HEK293 (cell line): Measurements from ENCODE around the gene CHD5.
A peak's percentile ranks its signal among the peaks of the same experiment; 100 is the strongest.

Experiments used
- CTCF ChIA-PET: fragments of 350-600 bp; formaldehyde crosslinking; extraction: SDS; loops from one replicate; lab custom pipeline; 2021; ENCODE audit warnings: antibody characterized with exemption; lab: Yijun Ruan, JAX
- POLR2A ChIA-PET: fragments of 300-600 bp; formaldehyde crosslinking; extraction: SDS; loops from one replicate; lab custom pipeline; 2020; ENCODE audit warnings: antibody characterized with exemption, inconsistent platforms; lab: Yijun Ruan, JAX
- H3K27ac ChIP-seq: fragments of 200-500 bp; sonication (Bioruptor generic); 2 replicates; pipeline ENCODE4 v1.5.1; 2014; ENCODE audit warnings: low read depth, low read length, control low read depth, inconsistent platforms; ENCODE audit errors: extremely low read depth
- H3K36me3 ChIP-seq, 2 experiments: fragments of 200-500 bp in 1 of 2; sonication (Bioruptor generic) in 1 of 2; 1 replicate in 1 of 2; 2 replicates in 1 of 2; pipeline ENCODE4 v1.5.1; 2014 to 2017; ENCODE audit warnings: inconsistent platforms in 2 of 2, low read length in 2 of 2; ENCODE audit not compliant: control insufficient read depth in 2 of 2, insufficient read depth in 1 of 2
- H3K4me1 ChIP-seq: fragments of 200-500 bp; sonication (Bioruptor generic); 2 replicates; pipeline ENCODE4 v1.5.1; 2014; ENCODE audit warnings: mild to moderate bottlenecking, low read length, inconsistent platforms; ENCODE audit not compliant: control insufficient read depth, insufficient read depth
- H3K4me3 ChIP-seq: 2 replicates; pipeline ENCODE4 v1.5.1; 2011; ENCODE audit warnings: low read depth, mild to moderate bottlenecking, control low read depth, low read length, moderate library complexity
- H3K9me3 ChIP-seq: fragments of 200-500 bp; sonication (Bioruptor generic); 2 replicates; pipeline ENCODE4 v1.5.1; 2014; ENCODE audit warnings: low read depth, low read length, inconsistent platforms; ENCODE audit not compliant: control insufficient read depth, insufficient read depth
- CTCF ChIP-seq: fragments of 450-650 bp; formaldehyde crosslinking; IDR thresholded peaks from 2 replicates; pipeline ENCODE4 v1.5.1; 2016; ENCODE audit warnings: missing biosample characterization, missing genetic modification characterization
- GLIS1 ChIP-seq: fragments of 450-650 bp; formaldehyde crosslinking; IDR thresholded peaks from 2 replicates; pipeline ENCODE4 v1.5.1; 2016; ENCODE audit warnings: missing biosample characterization, missing genetic modification characterization
- MYNN ChIP-seq: fragments of 450-650 bp; formaldehyde crosslinking; IDR thresholded peaks from 2 replicates; pipeline ENCODE4 v1.5.1; 2016; ENCODE audit warnings: missing biosample characterization, missing genetic modification characterization, borderline replicate concordance
- OSR2 ChIP-seq: fragments of 450-650 bp; formaldehyde crosslinking; IDR thresholded peaks from 2 replicates; pipeline ENCODE4 v1.5.1; 2016; ENCODE audit warnings: missing biosample characterization, missing genetic modification characterization
- ZBTB20 ChIP-seq: fragments of 450-650 bp; formaldehyde crosslinking; IDR thresholded peaks from 2 replicates; pipeline ENCODE4 v1.5.1; 2016; ENCODE audit warnings: missing biosample characterization, missing genetic modification characterization
- ZBTB8A ChIP-seq: fragments of 450-650 bp; formaldehyde crosslinking; IDR thresholded peaks from 2 replicates; pipeline ENCODE4 v1.5.1; 2016; ENCODE audit warnings: missing biosample characterization, missing genetic modification characterization
- ZEB2 ChIP-seq: fragments of 450-650 bp; formaldehyde crosslinking; IDR thresholded peaks from 2 replicates; pipeline ENCODE4 v1.5.1; 2016; ENCODE audit warnings: missing biosample characterization, missing genetic modification characterization
- ZIC2 ChIP-seq: fragments of 450-650 bp; formaldehyde crosslinking; IDR thresholded peaks from 2 replicates; pipeline ENCODE4 v1.5.1; 2016; ENCODE audit warnings: missing biosample characterization, missing genetic modification characterization
- ZNF132 ChIP-seq: fragments of 450-650 bp; formaldehyde crosslinking; IDR thresholded peaks from 2 replicates; pipeline ENCODE4 v1.5.1; 2017; ENCODE audit warnings: missing biosample characterization, missing genetic modification characterization, borderline replicate concordance
- ZNF174 ChIP-seq: fragments of 450-650 bp; formaldehyde crosslinking; IDR thresholded peaks from 2 replicates; pipeline ENCODE4 v1.5.0; 2017; ENCODE audit warnings: missing biosample characterization, mild to moderate bottlenecking, missing genetic modification characterization
- ZNF324 ChIP-seq: fragments of 450-650 bp; formaldehyde crosslinking; IDR thresholded peaks from 2 replicates; pipeline ENCODE4 v1.5.1; 2016; ENCODE audit warnings: missing biosample characterization, missing genetic modification characterization
- ZNF341 ChIP-seq: fragments of 450-650 bp; formaldehyde crosslinking; IDR thresholded peaks from 2 replicates; pipeline ENCODE4; 2016; ENCODE audit warnings: low read depth, missing biosample characterization, missing genetic modification characterization
- ZNF404 ChIP-seq: fragments of 450-650 bp; formaldehyde crosslinking; IDR thresholded peaks from 2 replicates; pipeline ENCODE4 v1.5.1; 2017; ENCODE audit warnings: missing biosample characterization, missing genetic modification characterization
- ZNF488 ChIP-seq: fragments of 450-650 bp; formaldehyde crosslinking; IDR thresholded peaks from 2 replicates; pipeline ENCODE4 v1.5.1; 2016; ENCODE audit warnings: missing biosample characterization, missing genetic modification characterization
- ZNF549 ChIP-seq: fragments of 450-650 bp; IDR thresholded peaks from 2 replicates; pipeline ENCODE4 v1.5.1; 2018; ENCODE audit warnings: missing biosample characterization, missing genetic modification characterization, mild to moderate bottlenecking, inconsistent platforms, moderate library complexity
- ZNF600 ChIP-seq: fragments of 450-650 bp; formaldehyde crosslinking; IDR thresholded peaks from 2 replicates; pipeline ENCODE4 v1.5.1; 2016; ENCODE audit warnings: missing biosample characterization, missing genetic modification characterization
- ZNF645 ChIP-seq: fragments of 450-650 bp; formaldehyde crosslinking; IDR thresholded peaks from 2 replicates; pipeline ENCODE4; 2016; ENCODE audit warnings: missing biosample characterization, missing genetic modification characterization
- ZNF692 ChIP-seq: fragments of 450-650 bp; formaldehyde crosslinking; IDR thresholded peaks from 2 replicates; pipeline ENCODE4 v1.5.1; 2016; ENCODE audit warnings: missing biosample characterization, missing genetic modification characterization
- ZNF701 ChIP-seq: fragments of 450-650 bp; formaldehyde crosslinking; IDR thresholded peaks from 2 replicates; pipeline ENCODE4 v1.5.1; 2016; ENCODE audit warnings: missing biosample characterization, missing genetic modification characterization
- ZNF785 ChIP-seq: fragments of 450-650 bp; formaldehyde crosslinking; IDR thresholded peaks from 2 replicates; pipeline ENCODE4 v1.5.1; 2016; ENCODE audit warnings: missing biosample characterization, missing genetic modification characterization
- ZNF837 ChIP-seq: fragments of 450-650 bp; formaldehyde crosslinking; IDR thresholded peaks from 2 replicates; pipeline ENCODE4 v1.5.1; 2016; ENCODE audit warnings: missing biosample characterization, missing genetic modification characterization
- TF ChIP-seq, protein P1 (sequence below): fragments of 450-650 bp; formaldehyde crosslinking; IDR thresholded peaks from 2 replicates; pipeline ENCODE4 v1.5.1; 2016; ENCODE audit warnings: missing biosample characterization, missing genetic modification characterization
- TF ChIP-seq, protein P2 (sequence below): fragments of 450-650 bp; formaldehyde crosslinking; IDR thresholded peaks from 2 replicates; pipeline ENCODE4 v1.5.1; 2016; ENCODE audit warnings: missing biosample characterization, missing genetic modification characterization

The CHD5 gene

GRCh38 chr1:6184083-6184783 is 4.1 kb upstream of the CHD5 start:
- ChIA-PET POLR2A (no interaction called here), CTCF (interaction anchor here (0.7 to 3.0 kb wide), 5 partner anchors 14 to 131 kb away, joined by 4 to 12 read pairs (median 7); partner anchors contain the start of gene RPL22)
- no peak overlapping the region for H3K27ac ChIP-seq
- H3K36me3 ChIP-seq, result peaks cover 12 to 49% of the 10 kb centered on the region in 2 experiments; a peak in 2 of 3 replicates
- no peaks in the 10 kb centered on the region for H3K9me3 ChIP-seq
- no peak overlapping the region for H3K4me3 ChIP-seq
- no peaks in the 10 kb centered on the region for H3K4me1 ChIP-seq
- TF ChIP-seq GLIS1 (tag by site-specific recombination), result no peak
- TF ChIP-seq ZNF692 (tag by site-specific recombination), result no peak
- TF ChIP-seq, protein P1, sequence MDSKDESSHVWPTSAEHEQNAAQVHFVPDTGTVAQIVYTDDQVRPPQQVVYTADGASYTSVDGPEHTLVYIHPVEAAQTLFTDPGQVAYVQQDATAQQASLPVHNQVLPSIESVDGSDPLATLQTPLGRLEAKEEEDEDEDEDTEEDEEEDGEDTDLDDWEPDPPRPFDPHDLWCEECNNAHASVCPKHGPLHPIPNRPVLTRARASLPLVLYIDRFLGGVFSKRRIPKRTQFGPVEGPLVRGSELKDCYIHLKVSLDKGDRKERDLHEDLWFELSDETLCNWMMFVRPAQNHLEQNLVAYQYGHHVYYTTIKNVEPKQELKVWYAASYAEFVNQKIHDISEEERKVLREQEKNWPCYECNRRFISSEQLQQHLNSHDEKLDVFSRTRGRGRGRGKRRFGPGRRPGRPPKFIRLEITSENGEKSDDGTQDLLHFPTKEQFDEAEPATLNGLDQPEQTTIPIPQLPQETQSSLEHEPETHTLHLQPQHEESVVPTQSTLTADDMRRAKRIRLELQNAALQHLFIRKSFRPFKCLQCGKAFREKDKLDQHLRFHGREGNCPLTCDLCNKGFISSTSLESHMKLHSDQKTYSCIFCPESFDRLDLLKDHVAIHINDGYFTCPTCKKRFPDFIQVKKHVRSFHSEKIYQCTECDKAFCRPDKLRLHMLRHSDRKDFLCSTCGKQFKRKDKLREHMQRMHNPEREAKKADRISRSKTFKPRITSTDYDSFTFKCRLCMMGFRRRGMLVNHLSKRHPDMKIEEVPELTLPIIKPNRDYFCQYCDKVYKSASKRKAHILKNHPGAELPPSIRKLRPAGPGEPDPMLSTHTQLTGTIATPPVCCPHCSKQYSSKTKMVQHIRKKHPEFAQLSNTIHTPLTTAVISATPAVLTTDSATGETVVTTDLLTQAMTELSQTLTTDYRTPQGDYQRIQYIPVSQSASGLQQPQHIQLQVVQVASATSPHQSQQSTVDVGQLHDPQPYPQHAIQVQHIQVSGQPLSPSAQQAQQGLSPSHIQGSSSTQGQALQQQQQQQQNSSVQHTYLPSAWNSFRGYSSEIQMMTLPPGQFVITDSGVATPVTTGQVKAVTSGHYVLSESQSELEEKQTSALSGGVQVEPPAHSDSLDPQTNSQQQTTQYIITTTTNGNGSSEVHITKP (tag by site-specific recombination), result 0 out of 2 replicates have a peak, but pooled peaks have one; percentile 34
- no peak for TF ChIP-seq ZNF837 (tag by site-specific recombination)
- peak; percentile 72 for TF ChIP-seq ZNF600 (tag by site-specific recombination)
- no peak for TF ChIP-seq MYNN (tag by site-specific recombination)
- no peak for TF ChIP-seq ZNF488 (tag by site-specific recombination)
- TF ChIP-seq, all 188 proteins: peak for 2

DNA sequence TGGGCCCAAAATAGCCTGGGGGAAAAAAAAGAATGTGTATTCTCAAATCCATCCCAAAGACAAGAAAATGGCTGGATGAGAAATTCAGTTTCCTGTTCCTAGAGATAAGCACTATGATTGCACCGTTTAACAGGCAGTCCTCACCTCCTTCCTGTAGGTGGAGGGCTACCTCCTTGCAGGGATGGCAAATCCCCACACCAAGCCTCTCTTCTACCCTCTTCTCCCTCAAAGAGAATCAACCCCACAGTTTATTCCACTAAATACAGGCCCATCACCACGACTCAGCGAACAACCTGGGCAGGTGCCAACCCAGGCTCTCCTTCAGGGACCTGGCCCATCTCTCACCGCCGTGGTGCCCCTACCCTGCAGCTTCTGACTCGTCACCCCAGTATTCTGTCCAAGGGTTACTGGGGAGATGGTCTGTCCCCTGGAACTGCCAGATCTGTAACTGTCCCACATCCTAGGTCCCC is 3.4 kb upstream of the CHD5 start:
- CTCF ChIA-PET, result interaction anchor here (0.6 to 3.0 kb wide), 5 partner anchors 15 to 189 kb away, joined by 3 to 12 read pairs (median 4); partner anchors contain the start of gene RPL22
- no peaks in the 10 kb centered on the region for H3K4me1 ChIP-seq
- POLR2A ChIA-PET, result interaction anchor here (1.6 kb wide), 1 partner anchor 19 kb away, joined by 4 read pairs; no protein-coding TSS in a partner anchor
- H3K36me3 ChIP-seq, result peaks cover 7 to 42% of the 10 kb centered on the region in 2 experiments; a peak in 2 of 3 replicates
- no peak overlapping the region for H3K27ac ChIP-seq
- no peak overlapping the region for H3K4me3 ChIP-seq
- H3K9me3 ChIP-seq, result no peaks in the 10 kb centered on the region
- peak; percentile 90 for TF ChIP-seq ZBTB20 (tag by site-specific recombination)
- TF ChIP-seq ZNF404, result no peak
- no peak for TF ChIP-seq ZIC2 (tag by site-specific recombination)
- no peak for TF ChIP-seq ZNF132 (tag by site-specific recombination)
- TF ChIP-seq ZBTB8A (tag by site-specific recombination), result 0 out of 2 replicates have a peak, but pooled peaks have one; percentile 14
- TF ChIP-seq ZNF324 (tag by site-specific recombination), result no peak
- TF ChIP-seq ZEB2, result no peak
- TF ChIP-seq, protein P2, sequence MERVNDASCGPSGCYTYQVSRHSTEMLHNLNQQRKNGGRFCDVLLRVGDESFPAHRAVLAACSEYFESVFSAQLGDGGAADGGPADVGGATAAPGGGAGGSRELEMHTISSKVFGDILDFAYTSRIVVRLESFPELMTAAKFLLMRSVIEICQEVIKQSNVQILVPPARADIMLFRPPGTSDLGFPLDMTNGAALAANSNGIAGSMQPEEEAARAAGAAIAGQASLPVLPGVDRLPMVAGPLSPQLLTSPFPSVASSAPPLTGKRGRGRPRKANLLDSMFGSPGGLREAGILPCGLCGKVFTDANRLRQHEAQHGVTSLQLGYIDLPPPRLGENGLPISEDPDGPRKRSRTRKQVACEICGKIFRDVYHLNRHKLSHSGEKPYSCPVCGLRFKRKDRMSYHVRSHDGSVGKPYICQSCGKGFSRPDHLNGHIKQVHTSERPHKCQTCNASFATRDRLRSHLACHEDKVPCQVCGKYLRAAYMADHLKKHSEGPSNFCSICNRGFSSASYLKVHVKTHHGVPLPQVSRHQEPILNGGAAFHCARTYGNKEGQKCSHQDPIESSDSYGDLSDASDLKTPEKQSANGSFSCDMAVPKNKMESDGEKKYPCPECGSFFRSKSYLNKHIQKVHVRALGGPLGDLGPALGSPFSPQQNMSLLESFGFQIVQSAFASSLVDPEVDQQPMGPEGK, result 0 out of 2 replicates have a peak, but pooled peaks have one; percentile 14
- TF ChIP-seq CTCF (tag by site-specific recombination), result no peak
- no peak for TF ChIP-seq ZNF701 (tag by site-specific recombination)
- TF ChIP-seq ZNF785, result no peak
- no peak for TF ChIP-seq ZNF549 (tag by site-specific recombination)
- TF ChIP-seq ZNF645 (tag by site-specific recombination), result no peak
- TF ChIP-seq ZNF174 (tag by site-specific recombination), result no peak
- TF ChIP-seq ZNF341 (tag by site-specific recombination), result peak; percentile 63; the same call in 1 of the 2 replicates
- TF ChIP-seq OSR2 (tag by site-specific recombination), result no peak
